K562 (cell line): ENCODE measurements around the gene CHRDL1. TPM values are rescaled to one million over a fixed set of nuclear protein-coding genes. Genes with fewer than 3 reads are reported as not detected.

Source experiments
- ATAC-seq: fragments of 200-7000 bp; cut with Tn5 transposase; 3 replicates; pipeline ENCODE4 v1.9.1; 2020; ENCODE audit warnings: moderate library complexity
- BruUV-seq: library from RNA; stranded (reverse); fragments of 400-500 nt; replicated peaks from 2 replicates; lab custom pipeline; 2021; lab: Mats Ljungman, UMichigan
- CTCF ChIA-PET: fragments of 300-600 bp; formaldehyde crosslinking; extraction: SDS; loops from one replicate; lab custom pipeline; 2021; ENCODE audit warnings: low intra/inter-chr PET ratio; lab: Yijun Ruan, JAX
- POLR2A ChIA-PET: fragments of 300-600, 350-650 bp; sonication (Branson Sonifier 250); formaldehyde crosslinking; extraction: SDS; loops from one replicate; lab custom pipeline; 2021; ENCODE audit warnings: antibody characterized with exemption, inconsistent platforms; lab: Yijun Ruan, JAX
- DNase-seq, 4 experiments: peaks; one replicate each; pipeline versions ENCODE4 v3.0.0 to v3.0.0-alpha.2; 2011 to 2018; ENCODE audit warnings: low spot score in 3 of 4, mixed read lengths in 3 of 4; ENCODE audit errors: extremely low read depth in 1 of 4
- FAIRE-seq: peaks from 2 replicates; lab custom pipeline; 2011; peaks lifted over from hg19 to GRCh38; lab: Jason Lieb, UNC
- H2AFZ ChIP-seq: 2 replicates; pipeline ENCODE4 v1.6.0; 2011; ENCODE audit warnings: low read depth, low read length, control low read depth, inconsistent platforms
- H3K27ac ChIP-seq: fragments of 200-600 bp; 3 replicates; pipeline ENCODE4 v1.8.0; 2011; ENCODE audit warnings: low read depth, mild to moderate bottlenecking, control low read depth, inconsistent platforms, low read length, moderate library complexity, mixed read lengths; ENCODE audit errors: extremely low read depth
- H3K27me3 ChIP-seq, 2 experiments: fragments of 300-600 bp in 1 of 2; 2 replicates in 1 of 2; 3 replicates in 1 of 2; pipeline versions ENCODE4 v1.6.0 to v1.8.0; 2011; ENCODE audit warnings: inconsistent platforms in 2 of 2, low read length in 2 of 2, mild to moderate bottlenecking in 1 of 2, mixed read lengths in 1 of 2, moderate library complexity in 1 of 2; ENCODE audit not compliant: control insufficient read depth in 2 of 2, insufficient read depth in 2 of 2
- H3K36me3 ChIP-seq: fragments of 300-600 bp; 3 replicates; pipeline ENCODE4 v1.8.0; 2011; ENCODE audit warnings: mild to moderate bottlenecking, low read length, inconsistent platforms; ENCODE audit not compliant: control insufficient read depth, insufficient read depth
- H3K4me1 ChIP-seq, 2 experiments: fragments of 200-600 bp in 1 of 2; replicated peaks in 1 of 2; 2 replicates in 1 of 2; 3 replicates in 1 of 2; pipeline versions ENCODE4 v1.5.1 to v1.8.0; 2011; ENCODE audit warnings: inconsistent platforms in 2 of 2, low read length in 2 of 2, mild to moderate bottlenecking in 1 of 2, mixed read lengths in 1 of 2, moderate library complexity in 1 of 2; ENCODE audit not compliant: control insufficient read depth in 2 of 2, insufficient read depth in 2 of 2
- H3K4me2 ChIP-seq: 2 replicates; pipeline ENCODE4 v1.6.1; 2011; ENCODE audit warnings: low read length, control low read depth, inconsistent platforms, mixed read lengths; ENCODE audit not compliant: insufficient read depth
- H3K4me3 ChIP-seq: fragments of 200-600 bp; sonication (generic), shearing (Covaris generic); 2 replicates; pipeline ENCODE4 v1.5.1; 2016; ENCODE audit warnings: control low read depth, inconsistent platforms
- H3K79me2 ChIP-seq: fragments of 200-600 bp; 3 replicates; pipeline ENCODE4 v1.8.0; 2011; ENCODE audit warnings: low read length, inconsistent platforms; ENCODE audit not compliant: control insufficient read depth, insufficient read depth
- H3K9ac ChIP-seq, 2 experiments: 2 replicates each; pipeline versions ENCODE4 v1.6.0 to v1.6.1; 2011; ENCODE audit warnings: low read depth in 2 of 2, low read length in 2 of 2, control low read depth in 1 of 2, inconsistent platforms in 1 of 2, mild to moderate bottlenecking in 1 of 2, mixed read lengths in 1 of 2; ENCODE audit not compliant: insufficient read depth in 1 of 2
- H3K9me1 ChIP-seq: one replicate; pipeline ENCODE4 v1.6.0; 2011; ENCODE audit warnings: inconsistent platforms, mild to moderate bottlenecking, low read length, moderate library complexity; ENCODE audit not compliant: control insufficient read depth, insufficient read depth
- H3K9me3 ChIP-seq: replicated peaks from 2 replicates; pipeline ENCODE4 v1.5.1; 2011; ENCODE audit warnings: low read depth, low read length, inconsistent platforms; ENCODE audit not compliant: control insufficient read depth, insufficient read depth
- H4K20me1 ChIP-seq: replicated peaks from 2 replicates; pipeline ENCODE4 v1.6.1; 2011; ENCODE audit warnings: low read length, inconsistent platforms, mixed read lengths; ENCODE audit not compliant: control insufficient read depth, insufficient read depth
- BMI1 ChIP-seq: fragments of 150-350 bp; IDR thresholded peaks from 2 replicates; pipeline ENCODE4 v1.6.1; 2014; ENCODE audit warnings: low read length
- CAMTA2 ChIP-seq: fragments of 250-450 bp; sonication (Bioruptor Pico); conservative IDR thresholded peaks from 2 replicates; pipeline ENCODE4 v1.5.1; 2022
- CREB3 ChIP-seq: fragments of 450-650 bp; conservative IDR thresholded peaks from 2 replicates; pipeline ENCODE4 v1.6.1; 2016; ENCODE audit warnings: missing genetic modification characterization, low read depth, mild to moderate bottlenecking, missing compliant biosample characterization, moderate library complexity
- GTF2A2 ChIP-seq: IDR thresholded peaks from 2 replicates; pipeline ENCODE4 v1.6.1; 2016; ENCODE audit warnings: mild to moderate bottlenecking, missing genetic modification characterization, missing compliant biosample characterization
- HMBOX1 ChIP-seq: sonication (generic); IDR thresholded peaks from 2 replicates; pipeline ENCODE4 v1.6.1; 2016
- HMGN3 ChIP-seq: IDR thresholded peaks from 2 replicates; pipeline ENCODE4 v1.6.1; 2011; ENCODE audit warnings: borderline replicate concordance, low read depth, mild to moderate bottlenecking, mixed read lengths, low read length; ENCODE audit not compliant: insufficient read length; ENCODE audit errors: extremely low read depth
- JUN ChIP-seq, 2 experiments: sonication (generic) in 1 of 2; formaldehyde crosslinking in 1 of 2; IDR thresholded peaks; 2 replicates each; pipeline versions ENCODE4 v1.6.1 to v1.8.0; 2012 to 2022; ENCODE audit warnings: borderline replicate concordance in 2 of 2, mild to moderate bottlenecking in 2 of 2, improper control_type of control experiment in 1 of 2, low read depth in 1 of 2, low read length in 1 of 2, missing genetic modification reagents in 1 of 2
- PRMT5 ChIP-seq: sonication (generic); formaldehyde crosslinking; IDR thresholded peaks from 2 replicates; pipeline ENCODE4 v1.5.0; 2020; ENCODE audit warnings: missing genetic modification reagents
- RAD51 ChIP-seq: fragments of 450-650 bp; IDR thresholded peaks from 2 replicates; pipeline ENCODE4 v1.7.1; 2016; ENCODE audit warnings: low read depth, mild to moderate bottlenecking, borderline replicate concordance
- SETDB1 ChIP-seq: IDR thresholded peaks from one replicate; pipeline ENCODE4 v1.6.1; 2012; ENCODE audit warnings: low read length, control low read depth, inconsistent platforms
- TCF7L2 ChIP-seq: fragments of 150-350 bp; IDR thresholded peaks from 2 replicates; pipeline ENCODE4 v1.6.1; 2016; ENCODE audit warnings: low read depth, mild to moderate bottlenecking, low read length, moderate library complexity
- ZC3H11A ChIP-seq: IDR thresholded peaks from 2 replicates; pipeline ENCODE4 v1.6.1; 2012; ENCODE audit warnings: low read depth, low read length, improper control_type of control experiment
- ZFP30 ChIP-seq: fragments of 250-450 bp; sonication (Bioruptor Pico); IDR thresholded peaks from 2 replicates; pipeline ENCODE4 v1.8.0; 2022; ENCODE audit warnings: moderate library complexity, mild to moderate bottlenecking, inconsistent platforms, borderline replicate concordance
- ZNF512 ChIP-seq: IDR thresholded peaks from 2 replicates; pipeline ENCODE4 v1.6.1; 2016; ENCODE audit warnings: missing genetic modification characterization, missing compliant biosample characterization
- WGBS: fragments of 100-300 bp; shearing (Covaris generic); methylation state at CpG from one replicate; pipeline ENCODE4 v1.1.6; 2016; ENCODE audit warnings: low coverage, mixed read lengths; ENCODE audit not compliant: insufficient coverage; ENCODE audit errors: missing lambda C conversion rate; 5-methylcytosine and 5-hydroxymethylcytosine counted together
- in situ Hi-C: fragments of 300-500 bp; cut with MboI; formaldehyde crosslinking; loops from 4 replicates; pipeline ENCODE4 v1.15.0; 2018; ENCODE audit warnings: inconsistent platforms, mixed read lengths
- intact Hi-C: fragments of 100-400 bp; cut with micrococcal nuclease; formaldehyde crosslinking; loops from 2 replicates; pipeline ENCODE4 v1.14.2; 2022
- polyA plus RNA-seq, 8 experiments: library from polyadenylated mRNA; depleted of rRNA in 4 of 8; stranded (reverse) in 5 of 8; unstranded in 3 of 8; fragments of >200 nt; fragmentation: Nextera tagmentation in 2 of 8; fragmentation: Illumina TruSeq in 1 of 8; extraction: Ambion mirVana in 2 of 8; extraction: Trizol in 1 of 8; gene quantifications; 2 replicates each; pipeline versions ENCODE4 v1.2.1 to v1.2.3, GENCODE V29; 2011 to 2014; ENCODE audit warnings: inconsistent platforms in 1 of 8, missing spikeins in 1 of 8
- total RNA-seq, 7 experiments: library from RNA; depleted of rRNA in 6 of 7; stranded (reverse); fragments of >200 nt in 6 of 7; fragmentation: Illumina TruSeq in 2 of 7; extraction: Trizol in 2 of 7; gene quantifications; 2 replicates each; pipeline versions ENCODE4 v1.2.1 to v1.2.3, GENCODE V29; 2011 to 2021; ENCODE audit warnings: low replicate concordance in 1 of 7

Gene CHRDL1
- total and polyA plus RNA-seq, 9 of the 15 experiments (the other 6 are each of a cell fraction or from before 2014, with no cell fraction given), result not detected

- no peak for TF ChIP-seq CREB3
- TF ChIP-seq BMI1, result no peak
- TF ChIP-seq RAD51, result no peak
- no peak for TF ChIP-seq HMBOX1
- no peak for TF ChIP-seq JUN (IDR thresholded peaks at IDR 0.05; ENCODE audit: borderline replicate concordance, low read depth, low read length)
- no peak for TF ChIP-seq JUN (CRISPR knock-in tag; IDR thresholded peaks at IDR 0.05; ENCODE audit: borderline replicate concordance)
- no peak for TF ChIP-seq PRMT5
- no peak for TF ChIP-seq CAMTA2
Measured at GRCh38 chrX:110786486-110786885, 9.1 kb downstream of the CHRDL1 start (continued).

- no peak for FAIRE-seq
Measured at GRCh38 chrX:110759785-110760184, 35.8 kb downstream of the CHRDL1 start.

More at GRCh38 chrX:110759785-110760184, 35.8 kb downstream of the CHRDL1 start:
- H3K9me1 ChIP-seq, result no peaks in the 10 kb centered on the region
- H3K9me3 ChIP-seq, result no peaks in the 10 kb centered on the region
- no peak overlapping the region for H3K4me2 ChIP-seq
- TF ChIP-seq HMGN3 (no peak), TCF7L2 (no peak), ZFP30 (CRISPR knock-in tag) (no peak), ZNF512 (tag) (no peak), GTF2A2 (no peak), SETDB1 (no peak), ZC3H11A (no peak)
- no peaks in the 10 kb centered on the region for H3K4me1 ChIP-seq
- no peak overlapping the region for H2AFZ ChIP-seq
- H3K79me2 ChIP-seq, result no peaks in the 10 kb centered on the region
- H4K20me1 ChIP-seq, result no peaks in the 10 kb centered on the region
- H3K27ac ChIP-seq, result no peak overlapping the region
- WGBS, result 0% methylated on average over 1 of the region's 1 CpG
- no peaks in the 10 kb centered on the region for H3K36me3 ChIP-seq
- intact Hi-C loops, result no loop called here
- CTCF ChIA-PET, result no interaction called here
- no peak overlapping the region for H3K9ac ChIP-seq
- no peaks in the 10 kb centered on the region for H3K27me3 ChIP-seq
- BruUV-seq, result no TSS peak
- DNase-seq (no peak), ATAC-seq (no peak)
- no peak overlapping the region for H3K4me3 ChIP-seq
- POLR2A ChIA-PET, result no interaction called here
- in situ Hi-C loops, result no loop called here
